K562 (cell line): ENCODE measurements around the gene SH3BP2. TPM values are rescaled to one million over a fixed set of nuclear protein-coding genes. Genes with fewer than 3 reads are reported as not detected.

Experiments
- ATAC-seq: fragments of 200-7000 bp; cut with Tn5 transposase; 3 replicates; pipeline ENCODE4 v1.9.1; 2020; ENCODE audit warnings: moderate library complexity
- BruUV-seq: library from RNA; stranded (reverse); fragments of 400-500 nt; replicated peaks from 2 replicates; lab custom pipeline; 2021; lab: Mats Ljungman, UMichigan
- CTCF ChIA-PET: fragments of 300-600 bp; formaldehyde crosslinking; extraction: SDS; loops from one replicate; lab custom pipeline; 2021; ENCODE audit warnings: low intra/inter-chr PET ratio; lab: Yijun Ruan, JAX
- POLR2A ChIA-PET: fragments of 300-600, 350-650 bp; sonication (Branson Sonifier 250); formaldehyde crosslinking; extraction: SDS; loops from one replicate; lab custom pipeline; 2021; ENCODE audit warnings: antibody characterized with exemption, inconsistent platforms; lab: Yijun Ruan, JAX
- DNase-seq, 4 experiments: peaks; one replicate each; pipeline versions ENCODE4 v3.0.0 to v3.0.0-alpha.2; 2011 to 2018; ENCODE audit warnings: low spot score in 3 of 4, mixed read lengths in 3 of 4; ENCODE audit errors: extremely low read depth in 1 of 4
- FAIRE-seq: peaks from 2 replicates; lab custom pipeline; 2011; peaks lifted over from hg19 to GRCh38; lab: Jason Lieb, UNC
- H2AFZ ChIP-seq: 2 replicates; pipeline ENCODE4 v1.6.0; 2011; ENCODE audit warnings: low read depth, low read length, control low read depth, inconsistent platforms
- H3K27ac ChIP-seq: fragments of 200-600 bp; 3 replicates; pipeline ENCODE4 v1.8.0; 2011; ENCODE audit warnings: low read depth, mild to moderate bottlenecking, control low read depth, inconsistent platforms, low read length, moderate library complexity, mixed read lengths; ENCODE audit errors: extremely low read depth
- H3K27me3 ChIP-seq, 2 experiments: fragments of 300-600 bp in 1 of 2; 2 replicates in 1 of 2; 3 replicates in 1 of 2; pipeline versions ENCODE4 v1.6.0 to v1.8.0; 2011; ENCODE audit warnings: inconsistent platforms in 2 of 2, low read length in 2 of 2, mild to moderate bottlenecking in 1 of 2, mixed read lengths in 1 of 2, moderate library complexity in 1 of 2; ENCODE audit not compliant: control insufficient read depth in 2 of 2, insufficient read depth in 2 of 2
- H3K36me3 ChIP-seq: fragments of 300-600 bp; 3 replicates; pipeline ENCODE4 v1.8.0; 2011; ENCODE audit warnings: mild to moderate bottlenecking, low read length, inconsistent platforms; ENCODE audit not compliant: control insufficient read depth, insufficient read depth
- H3K4me1 ChIP-seq, 2 experiments: fragments of 200-600 bp in 1 of 2; replicated peaks in 1 of 2; 2 replicates in 1 of 2; 3 replicates in 1 of 2; pipeline versions ENCODE4 v1.5.1 to v1.8.0; 2011; ENCODE audit warnings: inconsistent platforms in 2 of 2, low read length in 2 of 2, mild to moderate bottlenecking in 1 of 2, mixed read lengths in 1 of 2, moderate library complexity in 1 of 2; ENCODE audit not compliant: control insufficient read depth in 2 of 2, insufficient read depth in 2 of 2
- H3K4me2 ChIP-seq: 2 replicates; pipeline ENCODE4 v1.6.1; 2011; ENCODE audit warnings: low read length, control low read depth, inconsistent platforms, mixed read lengths; ENCODE audit not compliant: insufficient read depth
- H3K4me3 ChIP-seq: fragments of 200-600 bp; sonication (generic), shearing (Covaris generic); 2 replicates; pipeline ENCODE4 v1.5.1; 2016; ENCODE audit warnings: control low read depth, inconsistent platforms
- H3K79me2 ChIP-seq: fragments of 200-600 bp; 3 replicates; pipeline ENCODE4 v1.8.0; 2011; ENCODE audit warnings: low read length, inconsistent platforms; ENCODE audit not compliant: control insufficient read depth, insufficient read depth
- H3K9ac ChIP-seq, 2 experiments: 2 replicates each; pipeline versions ENCODE4 v1.6.0 to v1.6.1; 2011; ENCODE audit warnings: low read depth in 2 of 2, low read length in 2 of 2, control low read depth in 1 of 2, inconsistent platforms in 1 of 2, mild to moderate bottlenecking in 1 of 2, mixed read lengths in 1 of 2; ENCODE audit not compliant: insufficient read depth in 1 of 2
- H3K9me1 ChIP-seq: one replicate; pipeline ENCODE4 v1.6.0; 2011; ENCODE audit warnings: inconsistent platforms, mild to moderate bottlenecking, low read length, moderate library complexity; ENCODE audit not compliant: control insufficient read depth, insufficient read depth
- H3K9me3 ChIP-seq: replicated peaks from 2 replicates; pipeline ENCODE4 v1.5.1; 2011; ENCODE audit warnings: low read depth, low read length, inconsistent platforms; ENCODE audit not compliant: control insufficient read depth, insufficient read depth
- H4K20me1 ChIP-seq: replicated peaks from 2 replicates; pipeline ENCODE4 v1.6.1; 2011; ENCODE audit warnings: low read length, inconsistent platforms, mixed read lengths; ENCODE audit not compliant: control insufficient read depth, insufficient read depth
- FOXP1 ChIP-seq: sonication (generic); formaldehyde crosslinking; IDR thresholded peaks from 2 replicates; pipeline ENCODE4 v1.8.0; 2022; ENCODE audit warnings: mild to moderate bottlenecking, missing genetic modification reagents
- HEY1 ChIP-seq: fragments of 250-450 bp; sonication (Bioruptor Pico); IDR thresholded peaks from 2 replicates; pipeline ENCODE4 v1.5.0; 2020; ENCODE audit warnings: mild to moderate bottlenecking, moderate library complexity, borderline replicate concordance
- KAT7 ChIP-seq: sonication (generic); formaldehyde crosslinking; IDR thresholded peaks from 2 replicates; pipeline ENCODE4 v1.8.0; 2022; ENCODE audit warnings: missing genetic modification reagents, mild to moderate bottlenecking, borderline replicate concordance
- MEF2D ChIP-seq: conservative IDR thresholded peaks from 2 replicates; pipeline ENCODE4 v1.6.1; 2016; ENCODE audit warnings: low read depth, missing genetic modification characterization, missing compliant biosample characterization
- MIER1 ChIP-seq: fragments of 450-650 bp; IDR thresholded peaks from 2 replicates; pipeline ENCODE4 v1.6.1; 2016; ENCODE audit warnings: antibody characterized with exemption, mild to moderate bottlenecking, low read depth
- SMAD1 ChIP-seq: fragments of 150-350 bp; IDR thresholded peaks from 2 replicates; pipeline ENCODE4 v1.6.1; 2014; ENCODE audit warnings: low read length, low read depth; ENCODE audit not compliant: partially characterized antibody
- ZNF133 ChIP-seq: fragments of 250-450 bp; sonication (Bioruptor Pico); IDR thresholded peaks from 2 replicates; pipeline ENCODE4 v1.4.0; 2020; ENCODE audit warnings: mild to moderate bottlenecking
- ZNF76 ChIP-seq: fragments of 250-450 bp; sonication (Bioruptor Pico); IDR thresholded peaks from 2 replicates; pipeline ENCODE4 v1.4.0; 2020; ENCODE audit warnings: mild to moderate bottlenecking, moderate library complexity, borderline replicate concordance
- ZNF79 ChIP-seq: fragments of 250-450 bp; sonication (Bioruptor Pico); IDR thresholded peaks from 2 replicates; pipeline ENCODE4 v1.4.0; 2020; ENCODE audit warnings: low read depth, mild to moderate bottlenecking, moderate library complexity
- WGBS: fragments of 100-300 bp; shearing (Covaris generic); methylation state at CpG from one replicate; pipeline ENCODE4 v1.1.6; 2016; ENCODE audit warnings: low coverage, mixed read lengths; ENCODE audit not compliant: insufficient coverage; ENCODE audit errors: missing lambda C conversion rate; 5-methylcytosine and 5-hydroxymethylcytosine counted together
- in situ Hi-C: fragments of 300-500 bp; cut with MboI; formaldehyde crosslinking; loops from 4 replicates; pipeline ENCODE4 v1.15.0; 2018; ENCODE audit warnings: inconsistent platforms, mixed read lengths
- intact Hi-C: fragments of 100-400 bp; cut with micrococcal nuclease; formaldehyde crosslinking; loops from 2 replicates; pipeline ENCODE4 v1.14.2; 2022
- polyA plus RNA-seq, 8 experiments: library from polyadenylated mRNA; depleted of rRNA in 4 of 8; stranded (reverse) in 5 of 8; unstranded in 3 of 8; fragments of >200 nt; fragmentation: Nextera tagmentation in 2 of 8; fragmentation: Illumina TruSeq in 1 of 8; extraction: Ambion mirVana in 2 of 8; extraction: Trizol in 1 of 8; gene quantifications; 2 replicates each; pipeline versions ENCODE4 v1.2.1 to v1.2.3, GENCODE V29; 2011 to 2014; ENCODE audit warnings: inconsistent platforms in 1 of 8, missing spikeins in 1 of 8
- total RNA-seq, 7 experiments: library from RNA; depleted of rRNA in 6 of 7; stranded (reverse); fragments of >200 nt in 6 of 7; fragmentation: Illumina TruSeq in 2 of 7; extraction: Trizol in 2 of 7; gene quantifications; 2 replicates each; pipeline versions ENCODE4 v1.2.1 to v1.2.3, GENCODE V29; 2011 to 2021; ENCODE audit warnings: low replicate concordance in 1 of 7

Gene SH3BP2
- total and polyA plus RNA-seq, 9 of the 15 experiments (the other 6 are each of a cell fraction or from before 2014, with no cell fraction given), result 0.34 to 16.0 (median 5.1) TPM

GRCh38 chr4:2850966-2851798 is 58.3 kb downstream of the SH3BP2 start:
- H3K9me1 ChIP-seq, result no peaks in the 10 kb centered on the region
- no peak overlapping the region for H3K27ac ChIP-seq
- H3K79me2 ChIP-seq, result peaks cover 86% of the 10 kb centered on the region
- ATAC-seq (no peak), FAIRE-seq (no peak), DNase-seq (no peak)
- ChIA-PET POLR2A (interaction anchor here (1.3 to 2.9 kb wide), 3 partner anchors 10 to 28 kb away, joined by 3 to 16 read pairs (median 4); no protein-coding TSS in a partner anchor), CTCF (no interaction called here)
- H3K9me3 ChIP-seq, result no peaks in the 10 kb centered on the region
- peaks cover 23% of the 10 kb centered on the region; the same call in 1 of the 2 replicates for H4K20me1 ChIP-seq
- in situ Hi-C loops, result no loop called here
- TF ChIP-seq MIER1, result no peak
- no peak for TF ChIP-seq MEF2D (tag)
- no peak for TF ChIP-seq ZNF133 (CRISPR knock-in tag)
- TF ChIP-seq HEY1, result no peak
- no peak for TF ChIP-seq FOXP1 (CRISPR knock-in tag)
- TF ChIP-seq KAT7 (CRISPR knock-in tag), result no peak
- TF ChIP-seq ZNF79 (CRISPR knock-in tag), result no peak
- TF ChIP-seq SMAD1, result no peak
- no peak for TF ChIP-seq ZNF76 (CRISPR knock-in tag)
- intact Hi-C loops, result no loop called here
- no peak overlapping the region for H2AFZ ChIP-seq
- H3K4me1 ChIP-seq, result peaks cover 25 to 26% of the 10 kb centered on the region in 2 experiments
- H3K27me3 ChIP-seq, result no peaks in the 10 kb centered on the region
- peaks cover 18% of the 10 kb centered on the region; the same call in 2 of the 3 replicates for H3K36me3 ChIP-seq
- H3K4me2 ChIP-seq, result no peak overlapping the region
- 47% methylated on average over 2 of the region's 2 CpGs for WGBS
- BruUV-seq, result no TSS peak
- H3K4me3 ChIP-seq, result no peak overlapping the region
- no peak overlapping the region for H3K9ac ChIP-seq
